Esophagus squamous epithelium (tissue), 5 donors: Measurements from ENCODE around the gene DNAH10. TPM values are rescaled to one million over a fixed set of nuclear protein-coding genes. Genes with fewer than 3 reads are reported as not detected.

Experiments
- DNase-seq: peaks from one replicate; lab custom pipeline; 2025; lab: John Stamatoyannopoulos, UW
- H3K27ac ChIP-seq, 4 donors: fragments of 200-600 bp; sonication (generic); one replicate each; pipeline ENCODE4 v1.5.1; 2016 to 2019; ENCODE audit warnings: mild to moderate bottlenecking in 1 of 4
- H3K27me3 ChIP-seq, 4 donors: fragments of 200-600 bp; sonication (generic); 1 replicate in 3 of 4; 2 replicates in 1 of 4; pipeline versions ENCODE4 v1.5.1 to v1.6.0; 2017 to 2021; ENCODE audit warnings: antibody characterized with exemption in 1 of 4
- H3K36me3 ChIP-seq, 3 donors: fragments of 200-600 bp; sonication (generic); one replicate each; pipeline ENCODE4 v1.5.1; 2016 to 2019
- H3K4me1 ChIP-seq, 3 donors: fragments of 200-600 bp; sonication (generic); one replicate each; pipeline ENCODE4 v1.5.1; 2017 to 2019
- H3K4me3 ChIP-seq, 4 donors: fragments of 200-600 bp; sonication (generic); 1 replicate in 3 of 4; 2 replicates in 1 of 4; pipeline ENCODE4 v1.5.1; 2016 to 2019; ENCODE audit warnings: mild to moderate bottlenecking in 2 of 4, moderate library complexity in 1 of 4
- H3K9me3 ChIP-seq, 3 donors: fragments of 200-600 bp; sonication (generic); one replicate each; pipeline ENCODE4 v1.5.1; 2016 to 2019
- CTCF ChIP-seq, 6 experiments: fragments of 450-650 bp in 4 of 6; fragments of 200-600 bp in 2 of 6; sonication (generic) in 2 of 6; IDR thresholded peaks; one replicate each; pipeline ENCODE4 v1.5.1; 2016 to 2019; ENCODE audit warnings: antibody characterized with exemption in 6 of 6, mild to moderate bottlenecking in 4 of 6, moderate library complexity in 4 of 6
- POLR2A ChIP-seq, 4 donors: fragments of 450-650 bp; IDR thresholded peaks; one replicate each; pipeline ENCODE4 v1.6.1; 2017; ENCODE audit warnings: antibody characterized with exemption in 4 of 4, mild to moderate bottlenecking in 4 of 4, moderate library complexity in 3 of 4
- WGBS, 2 donors: methylation state at CpG; one replicate each; pipeline ENCODE4 v1.1.5; 2018; 5-methylcytosine and 5-hydroxymethylcytosine counted together
- intact Hi-C: fragments of 100-400 bp; cut with DNase I; formaldehyde crosslinking; loops from one replicate; pipeline ENCODE4 v1.15.0; 2022
- total RNA-seq, 4 donors: library from RNA; depleted of rRNA; stranded (reverse); fragments of >200 nt; gene quantifications; one replicate each; pipeline ENCODE4 v1.1.0, GENCODE V29; 2016
- donor health status: DM: yes; HTN: yes; CAD: no.

Gene DNAH10
- total RNA-seq, 4 donors from 2014 or later = not detected

- no peak overlapping the region for H3K27ac ChIP-seq
- no peak for TF ChIP-seq CTCF (IDR thresholded peaks at IDR 0.05)
- no peak for TF ChIP-seq POLR2A (IDR thresholded peaks at IDR 0.05)
- peaks cover 12 to 93% (median 27%) of the 10 kb centered on the region in 3 donors for H3K36me3 ChIP-seq
- intact Hi-C loops = no loop called here
- WGBS, 2 donors = 91 to 93% methylated on average over 8 of the region's 8 CpGs
- peaks cover 0 to 14% (median 0%) of the 10 kb centered on the region in 3 donors for H3K4me1 ChIP-seq
- DNase-seq = no peak
- H3K9me3 ChIP-seq = no peaks in the 10 kb centered on the region
- no peak overlapping the region for H3K4me3 ChIP-seq
- H3K27me3 ChIP-seq = no peaks in the 10 kb centered on the region
Observed at GRCh38 chr12:123750159-123750656, 11.9 kb upstream of the DNAH10 start.

- H3K4me3 ChIP-seq = no peak overlapping the region
- no peaks in the 10 kb centered on the region for H3K27me3 ChIP-seq
- TF ChIP-seq POLR2A (IDR thresholded peaks at IDR 0.05) (no peak), CTCF (IDR thresholded peaks at IDR 0.05) (no peak)
- H3K36me3 ChIP-seq = peaks cover 12 to 94% (median 27%) of the 10 kb centered on the region in 3 donors
- WGBS, 2 donors = 55 to 80% methylated on average over 3 of the region's 3 CpGs
- intact Hi-C loops = no loop called here
- H3K4me1 ChIP-seq = peaks cover 0 to 9% (median 0%) of the 10 kb centered on the region in 3 donors
- H3K27ac ChIP-seq = no peak overlapping the region
- H3K9me3 ChIP-seq = no peaks in the 10 kb centered on the region
- DNase-seq = no peak
Observed at GRCh38 chr12:123752046-123752445, 10.1 kb upstream of the DNAH10 start.

- peaks cover 10 to 94% (median 21%) of the 10 kb centered on the region in 3 donors for H3K36me3 ChIP-seq
Observed at GRCh38 chr12:123754041-123754772, 7.9 kb upstream of the DNAH10 start.

GRCh38 chr12:123757561-123757960 lies 4.5 kb upstream of the DNAH10 start:
- intact Hi-C loops = no loop called here
- peaks cover 0 to 12% (median 0%) of the 10 kb centered on the region in 4 donors for H3K27me3 ChIP-seq
- H3K4me1 ChIP-seq = peaks cover 4 to 14% (median 9%) of the 10 kb centered on the region in 3 donors
- no peak overlapping the region for H3K27ac ChIP-seq
- peaks cover 0 to 67% (median 11%) of the 10 kb centered on the region in 3 donors for H3K36me3 ChIP-seq
- no peaks in the 10 kb centered on the region for H3K9me3 ChIP-seq
- no peak overlapping the region for H3K4me3 ChIP-seq
- no peak for DNase-seq
- WGBS, 2 donors = 85 to 88% methylated on average over 6 of the region's 6 CpGs
- no peak for TF ChIP-seq POLR2A (IDR thresholded peaks at IDR 0.05)

More at GRCh38 chr12:123754041-123754772, 7.9 kb upstream of the DNAH10 start:
- no peak overlapping the region for H3K27ac ChIP-seq
- no peaks in the 10 kb centered on the region for H3K9me3 ChIP-seq
- no peak for DNase-seq
- intact Hi-C loops = no loop called here
- H3K27me3 ChIP-seq = no peaks in the 10 kb centered on the region
- no peaks in the 10 kb centered on the region for H3K4me1 ChIP-seq
- TF ChIP-seq CTCF (IDR thresholded peaks at IDR 0.05) (no peak), POLR2A (IDR thresholded peaks at IDR 0.05) (no peak)
- WGBS, 2 donors = 83 to 93% methylated on average over 12 of the region's 12 CpGs
- H3K4me3 ChIP-seq = no peak overlapping the region

- intact Hi-C loops = no loop called here
- TF ChIP-seq POLR2A (IDR thresholded peaks at IDR 0.05) (no peak), CTCF (IDR thresholded peaks at IDR 0.05) (no peak)
- no peak for DNase-seq
- Histone ChIP-seq H3K4me3 (no peak overlapping the region), H3K27me3 (peaks cover 0 to 36% (median 0%) of the 10 kb centered on the region in 4 donors), H3K36me3 (peaks cover 0 to 39% (median 0%) of the 10 kb centered on the region in 3 donors), H3K9me3 (no peaks in the 10 kb centered on the region), H3K27ac (no peak overlapping the region), H3K4me1 (peaks cover 7 to 22% (median 11%) of the 10 kb centered on the region in 3 donors)
- 92 to 93% methylated on average over 11 of the region's 11 CpGs for WGBS, 2 donors
Observed at GRCh38 chr12:123760267-123760938, 1.7 kb upstream of the DNAH10 start.
